Uterus (tissue), 2 donors: ENCODE measurements around the gene USP40.

Experiments
- CTCF ChIP-seq, 4 experiments: fragments of 200-600 bp in 2 of 4; fragments of 450-650 bp in 2 of 4; sonication (generic) in 2 of 4; IDR thresholded peaks; one replicate each; pipeline ENCODE4 v1.5.1; 2016 to 2019; ENCODE audit warnings: antibody characterized with exemption in 4 of 4, mild to moderate bottlenecking in 2 of 4, moderate library complexity in 1 of 4
- POLR2A ChIP-seq, 2 donors: fragments of 450-650 bp; IDR thresholded peaks; one replicate each; pipeline ENCODE4 v1.6.1; 2016; ENCODE audit warnings: antibody characterized with exemption in 2 of 2, mild to moderate bottlenecking in 1 of 2, moderate library complexity in 1 of 2

- TF ChIP-seq CTCF (IDR thresholded peaks at IDR 0.05), result no peak
- TF ChIP-seq POLR2A (IDR thresholded peaks at IDR 0.05), result no peak
These were observed 135.9 kb downstream of the USP40 start for GRCh38 chr2:233430651-233431050.
